ENCODE data around the gene CD24. TPM values are rescaled to one million over a fixed set of nuclear protein-coding genes. Genes with fewer than 3 reads are reported as not detected.

CD24 gene
- total and polyA plus RNA-seq, 2 donors (not counting 1 experiment from before 2014, with no cell fraction given): 69.9 to 113 TPM

GRCh38 chr6:106977246-106977645, 2.7 kb upstream of the CD24 start:
- H3K4me1 ChIP-seq (ENCODE audit: control insufficient read depth in 2 of 2, insufficient read depth in 2 of 2, low read length in 2 of 2): peaks cover 15 to 21% of the 10 kb centered on the region in 2 donors
- ChIA-PET CTCF (interaction anchor here (0.7 to 8.2 kb wide), 13 partner anchors 20 to 1576 kb away, joined by 3 to 229 read pairs (median 4); no protein-coding TSS in a partner anchor), POLR2A (interaction anchor here (1.3 kb wide), 1 partner anchor 368 kb away, joined by 4 read pairs; no protein-coding TSS in a partner anchor)
- Mint-ChIP-seq H3K4me3 (no peak overlapping the region), H3K27me3 (no peaks in the 10 kb centered on the region), H3K9me3 (ENCODE audit: insufficient read depth) (no peaks in the 10 kb centered on the region), H3K4me1 (peaks cover 31% of the 10 kb centered on the region), H3K27ac (no peak overlapping the region)
- no peak overlapping the region for H2AFZ ChIP-seq (ENCODE audit: insufficient read depth, low read depth, low read length, poor library complexity, severe bottlenecking)
- H3K79me2 ChIP-seq (ENCODE audit: control insufficient read depth, insufficient read depth, low read length): peaks cover 30% of the 10 kb centered on the region
- H3K9me3 ChIP-seq (ENCODE audit: control extremely low read depth in 1 of 3, control insufficient read depth in 2 of 3, insufficient read depth in 1 of 3, low read length in 2 of 3): no peaks in the 10 kb centered on the region
- ATAC-seq (ENCODE audit: low read depth) (no peak), DNase-seq (no peak)
- intact Hi-C loops (cut with micrococcal nuclease): loop anchor here (5.0 kb wide), 2 partner anchors 130 to 290 kb away; no protein-coding TSS in a partner anchor
- TF ChIP-seq CTCF (IDR thresholded peaks at IDR 0.05) (no peak), EZH2 (IDR thresholded peaks at IDR 0.05; ENCODE audit: borderline replicate concordance, insufficient read depth, low read depth, low read length, poor library complexity, severe bottlenecking) (no peak)
- H4K20me1 ChIP-seq (ENCODE audit: control insufficient read depth, insufficient read depth, low read length, poor library complexity, severe bottlenecking): peaks cover 13% of the 10 kb centered on the region
- 92% methylated on average over 3 of the region's 3 CpGs for WGBS (ENCODE audit: insufficient coverage)
- H3K9ac ChIP-seq (ENCODE audit: low read length): no peak overlapping the region
- H3K27me3 ChIP-seq (replicated peaks in 1 of 4; ENCODE audit: control extremely low read depth in 1 of 4, control insufficient read depth in 3 of 4, insufficient read depth in 4 of 4, low read length in 3 of 4): no peaks in the 10 kb centered on the region
- no peak overlapping the region for H3K4me3 ChIP-seq (ENCODE audit: control extremely low read depth in 1 of 5, extremely low read depth in 1 of 5, insufficient read depth in 1 of 5, low read depth in 2 of 5, low read length in 4 of 5)
- no peak overlapping the region for H3K27ac ChIP-seq (ENCODE audit: low read length in 2 of 2)
- H3K36me3 ChIP-seq (replicated peaks in 1 of 2; ENCODE audit: control extremely low read depth in 1 of 2, control insufficient read depth in 1 of 2, extremely low read depth in 1 of 2, insufficient read depth in 2 of 2, low read length in 1 of 2): no peaks in the 10 kb centered on the region
- no peak overlapping the region for H3K4me2 ChIP-seq (replicated peaks; ENCODE audit: low read depth, low read length, poor library complexity, severe bottlenecking)

GRCh38 chr6:106976270-106976669, 1.7 kb upstream of the CD24 start:
- no peak overlapping the region for H3K9ac ChIP-seq (ENCODE audit: low read length)
- H3K27me3 ChIP-seq (replicated peaks in 1 of 4; ENCODE audit: control extremely low read depth in 1 of 4, control insufficient read depth in 3 of 4, insufficient read depth in 4 of 4, low read length in 3 of 4): no peaks in the 10 kb centered on the region
- peaks cover 22 to 24% of the 10 kb centered on the region in 2 donors for H3K4me1 ChIP-seq (ENCODE audit: control insufficient read depth in 2 of 2, insufficient read depth in 2 of 2, low read length in 2 of 2)
- no peak overlapping the region for H3K4me3 ChIP-seq (ENCODE audit: control extremely low read depth in 1 of 5, extremely low read depth in 1 of 5, insufficient read depth in 1 of 5, low read depth in 2 of 5, low read length in 4 of 5)
- Mint-ChIP-seq H3K27me3 (no peaks in the 10 kb centered on the region), H3K4me3 (peak overlapping the region; percentile 89), H3K27ac (peak overlapping the region; percentile 94), H3K9me3 (ENCODE audit: insufficient read depth) (no peaks in the 10 kb centered on the region), H3K4me1 (peaks cover 39% of the 10 kb centered on the region)
- H3K27ac ChIP-seq (ENCODE audit: low read length in 2 of 2): peak overlapping the region in 1 of 2 donors; percentile 75
- ChIA-PET POLR2A (interaction anchor here (1.3 kb wide), 1 partner anchor 367 kb away, joined by 4 read pairs; no protein-coding TSS in a partner anchor), CTCF (interaction anchor here (0.6 to 8.2 kb wide), 10 partner anchors 21 to 534 kb away, joined by 3 to 229 read pairs (median 6); no protein-coding TSS in a partner anchor)
- DNase-seq (no peak), ATAC-seq (ENCODE audit: low read depth) (no peak)
- intact Hi-C loops (cut with micrococcal nuclease): loop anchor here (5.0 kb wide), 2 partner anchors 129 to 289 kb away; no protein-coding TSS in a partner anchor
- peaks cover 19% of the 10 kb centered on the region for H4K20me1 ChIP-seq (ENCODE audit: control insufficient read depth, insufficient read depth, low read length, poor library complexity, severe bottlenecking)
- H3K79me2 ChIP-seq (ENCODE audit: control insufficient read depth, insufficient read depth, low read length): peaks cover 30% of the 10 kb centered on the region
- 83% methylated on average over 3 of the region's 5 CpGs for WGBS (ENCODE audit: insufficient coverage)
- no peaks in the 10 kb centered on the region for H3K9me3 ChIP-seq (ENCODE audit: control extremely low read depth in 1 of 3, control insufficient read depth in 2 of 3, insufficient read depth in 1 of 3, low read length in 2 of 3)
- H3K36me3 ChIP-seq (replicated peaks in 1 of 2; ENCODE audit: control extremely low read depth in 1 of 2, control insufficient read depth in 1 of 2, extremely low read depth in 1 of 2, insufficient read depth in 2 of 2, low read length in 1 of 2): no peaks in the 10 kb centered on the region
- peak overlapping the region; percentile 93 for H3K4me2 ChIP-seq (replicated peaks; ENCODE audit: low read depth, low read length, poor library complexity, severe bottlenecking)
- TF ChIP-seq EZH2 (IDR thresholded peaks at IDR 0.05; ENCODE audit: borderline replicate concordance, insufficient read depth, low read depth, low read length, poor library complexity, severe bottlenecking) (no peak), CTCF (IDR thresholded peaks at IDR 0.05) (no peak)
- peak overlapping the region; percentile 93 for H2AFZ ChIP-seq (ENCODE audit: insufficient read depth, low read depth, low read length, poor library complexity, severe bottlenecking)
